GM12878 (cell line): Measurements from ENCODE around the gene PNISR. TPM values are rescaled to one million over a fixed set of nuclear protein-coding genes. Genes with fewer than 3 reads are reported as not detected.
A peak's percentile ranks its signal among the peaks of the same experiment; 100 is the strongest.

ENCODE experiments used
- ATF7 ChIP-seq: fragments of 450-650 bp; IDR thresholded peaks from 2 replicates; pipeline ENCODE4 v1.6.1; 2016; ENCODE audit warnings: low read depth, mild to moderate bottlenecking
- CUX1 ChIP-seq: IDR thresholded peaks from 2 replicates; pipeline ENCODE4 v1.6.1; 2012; ENCODE audit warnings: improper control_type of control experiment, low read depth, low read length; ENCODE audit not compliant: insufficient replicate concordance
- GABPA ChIP-seq: IDR thresholded peaks from 2 replicates; pipeline ENCODE4 v1.6.1; 2014; ENCODE audit warnings: antibody characterized with exemption, low read depth, mild to moderate bottlenecking, inconsistent platforms
- GATAD2B ChIP-seq: fragments of 450-650 bp; conservative IDR thresholded peaks from 2 replicates; pipeline ENCODE4 v1.6.1; 2017; ENCODE audit warnings: low read depth, mild to moderate bottlenecking, moderate library complexity
- HDAC6 ChIP-seq: fragments of 200-600 bp; sonication (generic); IDR thresholded peaks from one replicate; pipeline ENCODE4 v1.8.0; 2017; ENCODE audit warnings: antibody characterized with exemption; ENCODE audit not compliant: unreplicated experiment
- IRF4 ChIP-seq: IDR thresholded peaks from 2 replicates; pipeline ENCODE4 v1.6.1; 2011; ENCODE audit warnings: low read depth, low read length
- NFYA ChIP-seq: IDR thresholded peaks from 2 replicates; pipeline ENCODE4 v1.6.1; 2011; ENCODE audit warnings: low read depth, mild to moderate bottlenecking, low read length, improper control_type of control experiment, borderline replicate concordance
- PAX5 ChIP-seq: IDR thresholded peaks from 2 replicates; pipeline ENCODE4 v1.6.1; 2011; ENCODE audit warnings: low read depth, low read length, borderline replicate concordance
- PML ChIP-seq: IDR thresholded peaks from 2 replicates; pipeline ENCODE4 v1.6.1; 2012; ENCODE audit warnings: low read length, inconsistent platforms
- POLR2AphosphoS5 ChIP-seq: IDR thresholded peaks from 2 replicates; pipeline ENCODE4 v1.6.1; 2011; ENCODE audit warnings: mild to moderate bottlenecking, low read length, inconsistent platforms
- RB1 ChIP-seq: fragments of 450-650 bp; formaldehyde crosslinking; IDR thresholded peaks from 2 replicates; pipeline ENCODE4 v1.6.1; 2017; ENCODE audit warnings: mild to moderate bottlenecking, borderline replicate concordance
- RBBP5 ChIP-seq: fragments of 200-600 bp; sonication (generic); conservative IDR thresholded peaks from 2 replicates; pipeline ENCODE4 v1.6.1; 2016
- SMAD5 ChIP-seq: IDR thresholded peaks from 2 replicates; pipeline ENCODE4 v1.6.1; 2016; ENCODE audit warnings: antibody characterized with exemption, low read depth
- SPI1 ChIP-seq: IDR thresholded peaks from 2 replicates; pipeline ENCODE4 v1.6.1; 2011; ENCODE audit warnings: low read depth, mild to moderate bottlenecking, low read length, moderate library complexity, borderline replicate concordance; ENCODE audit not compliant: insufficient read depth
- SUZ12 ChIP-seq: fragments of 200-600 bp; sonication (generic); IDR thresholded peaks from one replicate; pipeline ENCODE4 v1.6.1; 2018; ENCODE audit warnings: antibody characterized with exemption, mild to moderate bottlenecking; ENCODE audit not compliant: unreplicated experiment
- TARDBP ChIP-seq: IDR thresholded peaks from 2 replicates; pipeline ENCODE4 v1.6.1; 2016; ENCODE audit warnings: borderline replicate concordance
- WRNIP1 ChIP-seq: IDR thresholded peaks from 2 replicates; pipeline ENCODE4 v1.6.1; 2011; ENCODE audit warnings: low read depth, low read length, improper control_type of control experiment, borderline replicate concordance
- polyA plus RNA-seq, 11 experiments: library from polyadenylated mRNA; depleted of rRNA in 4 of 11; unstranded in 6 of 11; stranded (reverse) in 5 of 11; fragments of >200 nt; fragmentation: Nextera tagmentation in 4 of 11; fragmentation: Illumina TruSeq in 1 of 11; extraction: Ambion mirVana in 4 of 11; extraction: Trizol in 1 of 11; gene quantifications; 1 replicate in 1 of 11; 2 replicates in 10 of 11; pipeline versions ENCODE4 v1.2.1 to v1.2.3, GENCODE V29; 2011 to 2016; ENCODE audit warnings: inconsistent platforms in 2 of 11, missing spikeins in 2 of 11, low read depth in 1 of 11
- total RNA-seq, 4 experiments: library from RNA; depleted of rRNA in 3 of 4; stranded (reverse); fragments of >200 nt in 3 of 4; fragmentation: Illumina TruSeq in 1 of 4; extraction: Trizol in 1 of 4; gene quantifications; 2 replicates each; pipeline versions ENCODE4 v1.2.1 to v1.2.3, GENCODE V29; 2013 to 2021
- TF ChIP-seq, protein P1 (sequence below): fragments of 450-650 bp; conservative IDR thresholded peaks from 2 replicates; pipeline ENCODE4 v1.6.1; 2017; ENCODE audit warnings: mild to moderate bottlenecking, moderate library complexity
- TF ChIP-seq, protein P2 (sequence below): fragments of 450-650 bp; IDR thresholded peaks from 2 replicates; pipeline ENCODE4 v1.6.1; 2016; ENCODE audit warnings: mild to moderate bottlenecking, moderate library complexity, borderline replicate concordance

Gene PNISR
- total and polyA plus RNA-seq, 10 of the 15 experiments (the other 5 are each of a cell fraction or from before 2014, with no cell fraction given) = 79.1 to 180 (median 105) TPM

DNA sequence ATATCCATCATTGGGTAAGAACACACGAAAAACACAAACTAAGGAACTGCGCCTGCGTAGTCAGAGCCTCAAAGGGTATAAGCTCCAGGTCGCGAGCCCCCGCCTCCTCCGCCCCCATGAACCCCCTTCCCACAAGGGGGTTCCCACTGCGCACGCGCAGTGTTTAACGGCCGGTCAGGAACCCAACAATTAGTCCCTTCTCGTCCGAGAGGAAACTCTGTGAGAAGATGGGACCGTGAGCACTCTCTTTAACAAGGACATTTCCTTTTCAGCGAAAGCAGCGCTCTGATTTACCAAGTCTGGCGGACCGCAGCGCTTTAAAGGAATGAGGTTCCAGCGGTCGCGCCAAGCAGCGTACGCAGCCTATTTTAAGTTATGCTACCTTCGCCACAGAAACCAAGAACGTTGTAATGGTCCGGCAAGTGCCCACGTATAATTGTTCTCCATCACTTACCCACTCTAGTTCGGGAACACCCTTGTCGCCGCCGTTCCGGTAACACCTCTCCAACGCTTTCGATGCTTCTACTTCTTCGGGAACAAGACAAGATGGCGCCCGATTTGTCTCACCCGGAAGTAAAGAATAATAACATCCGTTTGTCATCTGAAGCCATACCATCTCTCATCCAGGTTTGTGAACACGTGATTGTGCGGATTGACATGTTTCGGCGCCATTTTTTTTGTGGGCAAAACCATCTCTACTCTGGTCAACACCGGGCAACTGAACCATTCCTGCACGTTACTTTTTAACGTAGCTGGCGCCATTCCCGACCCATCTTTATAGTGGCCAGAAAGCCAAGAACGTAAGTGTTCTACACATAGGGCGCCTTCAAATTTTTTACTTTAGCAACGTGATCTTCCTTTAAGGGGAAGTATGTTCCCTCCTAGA, at the start of gene PNISR (continued):
- TF ChIP-seq SPI1 (no peak), PAX5 (no peak), IRF4 (0 out of 2 replicates have a peak, but pooled peaks have one; percentile 6), RBBP5 (0 out of 2 replicates have a peak, but pooled peaks have one; percentile 31), POLR2AphosphoS5 (peak; percentile 98), SMAD5 (peak; percentile 93), CUX1 (no peak), TARDBP (peak; percentile 79; the same call in 1 of the 2 replicates), ATF7 (peak; percentile 72), GATAD2B (no peak), PML (peak; percentile 98), GABPA (peak; percentile 100), HDAC6 (peak; percentile 41), RB1 (peak; percentile 78), NFYA (no peak), WRNIP1 (no peak), SUZ12 (no peak)
- TF ChIP-seq, protein P1, sequence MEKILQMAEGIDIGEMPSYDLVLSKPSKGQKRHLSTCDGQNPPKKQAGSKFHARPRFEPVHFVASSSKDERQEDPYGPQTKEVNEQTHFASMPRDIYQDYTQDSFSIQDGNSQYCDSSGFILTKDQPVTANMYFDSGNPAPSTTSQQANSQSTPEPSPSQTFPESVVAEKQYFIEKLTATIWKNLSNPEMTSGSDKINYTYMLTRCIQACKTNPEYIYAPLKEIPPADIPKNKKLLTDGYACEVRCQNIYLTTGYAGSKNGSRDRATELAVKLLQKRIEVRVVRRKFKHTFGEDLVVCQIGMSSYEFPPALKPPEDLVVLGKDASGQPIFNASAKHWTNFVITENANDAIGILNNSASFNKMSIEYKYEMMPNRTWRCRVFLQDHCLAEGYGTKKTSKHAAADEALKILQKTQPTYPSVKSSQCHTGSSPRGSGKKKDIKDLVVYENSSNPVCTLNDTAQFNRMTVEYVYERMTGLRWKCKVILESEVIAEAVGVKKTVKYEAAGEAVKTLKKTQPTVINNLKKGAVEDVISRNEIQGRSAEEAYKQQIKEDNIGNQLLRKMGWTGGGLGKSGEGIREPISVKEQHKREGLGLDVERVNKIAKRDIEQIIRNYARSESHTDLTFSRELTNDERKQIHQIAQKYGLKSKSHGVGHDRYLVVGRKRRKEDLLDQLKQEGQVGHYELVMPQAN = no peak; the same call in 1 of the 2 replicates
- TF ChIP-seq, protein P2, sequence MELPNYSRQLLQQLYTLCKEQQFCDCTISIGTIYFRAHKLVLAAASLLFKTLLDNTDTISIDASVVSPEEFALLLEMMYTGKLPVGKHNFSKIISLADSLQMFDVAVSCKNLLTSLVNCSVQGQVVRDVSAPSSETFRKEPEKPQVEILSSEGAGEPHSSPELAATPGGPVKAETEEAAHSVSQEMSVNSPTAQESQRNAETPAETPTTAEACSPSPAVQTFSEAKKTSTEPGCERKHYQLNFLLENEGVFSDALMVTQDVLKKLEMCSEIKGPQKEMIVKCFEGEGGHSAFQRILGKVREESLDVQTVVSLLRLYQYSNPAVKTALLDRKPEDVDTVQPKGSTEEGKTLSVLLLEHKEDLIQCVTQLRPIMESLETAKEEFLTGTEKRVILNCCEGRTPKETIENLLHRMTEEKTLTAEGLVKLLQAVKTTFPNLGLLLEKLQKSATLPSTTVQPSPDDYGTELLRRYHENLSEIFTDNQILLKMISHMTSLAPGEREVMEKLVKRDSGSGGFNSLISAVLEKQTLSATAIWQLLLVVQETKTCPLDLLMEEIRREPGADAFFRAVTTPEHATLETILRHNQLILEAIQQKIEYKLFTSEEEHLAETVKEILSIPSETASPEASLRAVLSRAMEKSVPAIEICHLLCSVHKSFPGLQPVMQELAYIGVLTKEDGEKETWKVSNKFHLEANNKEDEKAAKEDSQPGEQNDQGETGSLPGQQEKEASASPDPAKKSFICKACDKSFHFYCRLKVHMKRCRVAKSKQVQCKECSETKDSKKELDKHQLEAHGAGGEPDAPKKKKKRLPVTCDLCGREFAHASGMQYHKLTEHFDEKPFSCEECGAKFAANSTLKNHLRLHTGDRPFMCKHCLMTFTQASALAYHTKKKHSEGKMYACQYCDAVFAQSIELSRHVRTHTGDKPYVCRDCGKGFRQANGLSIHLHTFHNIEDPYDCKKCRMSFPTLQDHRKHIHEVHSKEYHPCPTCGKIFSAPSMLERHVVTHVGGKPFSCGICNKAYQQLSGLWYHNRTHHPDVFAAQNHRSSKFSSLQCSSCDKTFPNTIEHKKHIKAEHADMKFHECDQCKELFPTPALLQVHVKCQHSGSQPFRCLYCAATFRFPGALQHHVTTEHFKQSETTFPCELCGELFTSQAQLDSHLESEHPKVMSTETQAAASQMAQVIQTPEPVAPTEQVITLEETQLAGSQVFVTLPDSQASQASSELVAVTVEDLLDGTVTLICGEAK = peak; percentile 99
